ENCODE data around the gene LCORL. TPM values are rescaled to one million over a fixed set of nuclear protein-coding genes. Genes with fewer than 3 reads are reported as not detected.

The LCORL gene
- total RNA-seq, 1 experiment from 2014 or later: 18.0 TPM

GRCh38 chr4:17877661-17878060, 143.9 kb downstream of the LCORL start:
- H3K4me3 ChIP-seq (replicated peaks in 1 of 2; ENCODE audit: low read depth in 1 of 2, low read length in 2 of 2): no peak overlapping the region
- no peaks in the 10 kb centered on the region for H3K4me1 ChIP-seq (ENCODE audit: control insufficient read depth in 1 of 2, insufficient read depth in 2 of 2, low read length in 2 of 2)
- POLR2A ChIA-PET: no interaction called here
- ATAC-seq: no peak
- no peak overlapping the region for H3K27ac ChIP-seq (ENCODE audit: low read depth, low read length)
- no peaks in the 10 kb centered on the region for H3K27me3 ChIP-seq (ENCODE audit: insufficient read depth, low read length)
- CTCF ChIA-PET: no interaction called here
- no peaks in the 10 kb centered on the region for H3K9me2 ChIP-seq (ENCODE audit: insufficient read depth)
- intact Hi-C loops (cut with micrococcal nuclease): no loop called here
- no TSS peak for BruUV-seq (replicated peaks)
- no peak for DNase-seq (ENCODE audit: low read depth, low spot score)
- H3K79me2 ChIP-seq (ENCODE audit: insufficient read depth, low read length): no peaks in the 10 kb centered on the region
- H3K4me2 ChIP-seq (ENCODE audit: low read length): no peak overlapping the region
- H2AFZ ChIP-seq (ENCODE audit: low read depth, low read length, poor library complexity, severe bottlenecking): no peak overlapping the region
- no peaks in the 10 kb centered on the region for H3K36me3 ChIP-seq (ENCODE audit: control insufficient read depth in 1 of 2, insufficient read depth in 2 of 2, low read length in 2 of 2)
- H3K9ac ChIP-seq (ENCODE audit: low read length): no peak overlapping the region
- TF ChIP-seq ELF1 (IDR thresholded peaks at IDR 0.05; ENCODE audit: borderline replicate concordance, low read depth) (no peak), ZFX (IDR thresholded peaks at IDR 0.05) (no peak), ATF3 (IDR thresholded peaks at IDR 0.05) (no peak), EGR1 (IDR thresholded peaks at IDR 0.05; ENCODE audit: low read depth) (no peak), POLR2A (IDR thresholded peaks at IDR 0.05; ENCODE audit: borderline replicate concordance, extremely low read depth, insufficient read depth, insufficient read length) (no peak), TCF7L2 (IDR thresholded peaks at IDR 0.05; ENCODE audit: borderline replicate concordance, extremely low read depth, insufficient read depth, insufficient read length) (no peak), ZBTB33 (IDR thresholded peaks at IDR 0.05; ENCODE audit: extremely low read depth, insufficient replicate concordance, low read length) (no peak), JUND (IDR thresholded peaks at IDR 0.05) (no peak), EZH2phosphoT487 (IDR thresholded peaks at IDR 0.05; ENCODE audit: borderline replicate concordance) (no peak), SIN3A (IDR thresholded peaks at IDR 0.05; ENCODE audit: low read depth) (no peak)
- RAD21 ChIA-PET (ENCODE audit: low non-redundant PET in 1 of 2, low total read pairs in 2 of 2, uncharacterized antibody in 2 of 2, unreplicated experiment in 2 of 2): no interaction called here
- no peaks in the 10 kb centered on the region for H3K9me3 ChIP-seq (ENCODE audit: control insufficient read depth in 1 of 2, insufficient read depth in 1 of 2, low read depth in 1 of 2, low read length in 2 of 2)
- no peaks in the 10 kb centered on the region for H4K20me1 ChIP-seq (ENCODE audit: insufficient read depth)

Data from HCT116 (cell line).